Kidney (tissue), 14 donors: ENCODE measurements around the gene MAD1L1. TPM values are rescaled to one million over a fixed set of nuclear protein-coding genes. Genes with fewer than 3 reads are reported as not detected.

Experiments used
- DNase-seq, 5 donors: peaks; one replicate each; pipeline ENCODE4 v3.0.0-alpha.2; 2013 to 2020
- FAIRE-seq: peaks from 2 replicates; lab custom pipeline; 2012; peaks lifted over from hg19 to GRCh38; lab: Jason Lieb, UNC
- H3K27ac ChIP-seq, 2 donors: one replicate each; pipeline ENCODE4 v1.7.0; 2013; ENCODE audit warnings: low read depth in 2 of 2, low read length in 2 of 2, inconsistent platforms in 1 of 2
- H3K27me3 ChIP-seq: one replicate; pipeline ENCODE4 v1.7.1; 2013; ENCODE audit warnings: low read length, inconsistent platforms; ENCODE audit not compliant: control insufficient read depth, insufficient read depth
- H3K36me3 ChIP-seq, 3 donors: one replicate each; pipeline versions ENCODE4 v1.7.0 to v1.7.1; 2013; ENCODE audit warnings: low read length in 3 of 3, control low read depth in 1 of 3, inconsistent platforms in 1 of 3; ENCODE audit not compliant: insufficient read depth in 3 of 3, control insufficient read depth in 2 of 3
- H3K4me1 ChIP-seq, 3 donors: one replicate each; pipeline versions ENCODE4 v1.7.0 to v1.7.1; 2013; ENCODE audit warnings: low read length in 3 of 3, inconsistent platforms in 1 of 3, low read depth in 1 of 3; ENCODE audit not compliant: control insufficient read depth in 2 of 3, insufficient read depth in 2 of 3
- H3K4me3 ChIP-seq, 3 donors: one replicate each; pipeline versions ENCODE4 v1.7.0 to v1.8.1; 2013; ENCODE audit warnings: low read length in 3 of 3, control low read depth in 1 of 3, inconsistent platforms in 1 of 3
- H3K9ac ChIP-seq, 3 donors: one replicate each; pipeline versions ENCODE4 v1.7.0 to v1.7.1; 2013; ENCODE audit warnings: low read length in 3 of 3, control low read depth in 1 of 3, inconsistent platforms in 1 of 3
- H3K9me3 ChIP-seq, 3 donors: one replicate each; pipeline versions ENCODE4 v1.7.0 to v1.7.1; 2013; ENCODE audit warnings: low read length in 3 of 3, control low read depth in 1 of 3, inconsistent platforms in 1 of 3; ENCODE audit not compliant: control insufficient read depth in 2 of 3, insufficient read depth in 1 of 3
- CTCF ChIP-seq: IDR thresholded peaks from 3 replicates; pipeline ENCODE4 v1.5.1; 2012; ENCODE audit warnings: mild to moderate bottlenecking, moderate library complexity, borderline replicate concordance; ENCODE audit not compliant: insufficient read depth; ENCODE audit errors: extremely low read depth
- intact Hi-C: fragments of 100-400 bp; cut with DNase I; formaldehyde crosslinking; loops from one replicate; pipeline ENCODE4 v1.11.1; 2022
- polyA plus RNA-seq: library from polyadenylated mRNA; stranded (reverse); fragments of 350-450 nt; fragmentation: Illumina TruSeq; extraction: RNeasy Lipid Tissue Mini Kit (QIAGEN cat#74804); gene quantifications from one replicate; pipeline ENCODE4 v1.2.3, GENCODE V29; 2014; ENCODE audit warnings: low read depth, low replicate concordance; ENCODE audit not compliant: insufficient read depth
- total RNA-seq: library from RNA; stranded (reverse); fragmentation: NEBNext Ultra II Directional; extraction: Animal tissue kit (Norgen Biotek cat#: 25700); gene quantifications from one replicate; pipeline ENCODE4 v1.2.1, GENCODE V29; 2021
- donor health status: control.
- donor health status: control.
- donor health status: control.
- donor health status: control.
- donor health status: control.
- donor health status: DM: yes; HTN: yes; CAD: no.
- donor health status: Normal renal cell carcinoma (clear cell type).

MAD1L1 gene
- total and polyA plus RNA-seq, 2 donors from 2014 or later, result 33.2 to 45.2 TPM

GRCh38 chr7:2123360-2123759 is 109.4 kb downstream of the MAD1L1 start:
- DNase-seq, result no peak
- no peaks in the 10 kb centered on the region for H3K9me3 ChIP-seq
- no peak overlapping the region for H3K9ac ChIP-seq
- H3K27me3 ChIP-seq, result no peaks in the 10 kb centered on the region
- no peak overlapping the region for H3K4me3 ChIP-seq
- no peak overlapping the region for H3K27ac ChIP-seq
- H3K36me3 ChIP-seq, result no peaks in the 10 kb centered on the region
- intact Hi-C loops, result no loop called here
- H3K4me1 ChIP-seq, result no peaks in the 10 kb centered on the region
- FAIRE-seq, result no peak
- no peak for TF ChIP-seq CTCF

GRCh38 chr7:2122651-2123050 is 110.1 kb downstream of the MAD1L1 start:
- TF ChIP-seq CTCF, result no peak
- DNase-seq, result no peak
- H3K36me3 ChIP-seq, result no peaks in the 10 kb centered on the region

GRCh38 chr7:2120841-2121830 is 111.6 kb downstream of the MAD1L1 start:
- FAIRE-seq (no peak), DNase-seq (no peak)
- Histone ChIP-seq H3K4me1 (peaks cover 0 to 7% (median 0%) of the 10 kb centered on the region in 3 donors), H3K9me3 (no peaks in the 10 kb centered on the region), H3K36me3 (no peaks in the 10 kb centered on the region), H3K27ac (peak overlapping the region in 1 of 2 donors; percentile 16), H3K27me3 (no peaks in the 10 kb centered on the region), H3K9ac (no peak overlapping the region), H3K4me3 (no peak overlapping the region)
- intact Hi-C loops, result no loop called here
- no peak for TF ChIP-seq CTCF

More at GRCh38 chr7:2122651-2123050, 110.1 kb downstream of the MAD1L1 start:
- H3K4me1 ChIP-seq, result no peaks in the 10 kb centered on the region
- no peak overlapping the region for H3K9ac ChIP-seq
- H3K27ac ChIP-seq, result no peak overlapping the region
- no peak for FAIRE-seq
- H3K4me3 ChIP-seq, result no peak overlapping the region
- intact Hi-C loops, result no loop called here
- H3K9me3 ChIP-seq, result no peaks in the 10 kb centered on the region
- H3K27me3 ChIP-seq, result no peaks in the 10 kb centered on the region
